HepG2 (cell line): ENCODE data around the gene INSR. TPM values are rescaled to one million over a fixed set of nuclear protein-coding genes. Genes with fewer than 3 reads are reported as not detected.

Experiments
- ATAC-seq: fragments of 200-7000 bp; cut with Tn5 transposase; 3 replicates; pipeline ENCODE4 v1.9.1; 2020; ENCODE audit warnings: mild to moderate bottlenecking, moderate library complexity
- BruUV-seq: library from RNA; stranded (reverse); fragments of 400-500 nt; replicated peaks from 2 replicates; lab custom pipeline; 2021; lab: Mats Ljungman, UMichigan
- CTCF ChIA-PET: fragments of 300-600 bp; formaldehyde crosslinking; extraction: SDS; loops from one replicate; lab custom pipeline; 2021; ENCODE audit warnings: low total read pairs, inconsistent platforms, low intra/inter-chr PET ratio; lab: Yijun Ruan, JAX
- POLR2A ChIA-PET: fragments of 350-600 bp; sonication (Branson Sonifier 250); formaldehyde crosslinking; loops from one replicate; lab custom pipeline; 2020; ENCODE audit warnings: antibody characterized with exemption, inconsistent platforms; lab: Yijun Ruan, JAX
- DNase-seq: peaks from one replicate; pipeline ENCODE4 v3.0.0-alpha.2; 2015; ENCODE audit warnings: low spot score
- FAIRE-seq: peaks from 3 replicates; lab custom pipeline; 2011; peaks lifted over from hg19 to GRCh38; lab: Jason Lieb, UNC
- H2AFZ ChIP-seq: one replicate; pipeline ENCODE4 v1.6.1; 2011; ENCODE audit warnings: low read length, inconsistent platforms
- H3K27ac ChIP-seq: fragments of 300-600 bp; 3 replicates; pipeline ENCODE4 v1.8.0; 2011; ENCODE audit warnings: mixed run types, mild to moderate bottlenecking, mixed read lengths, low read length, inconsistent platforms; ENCODE audit not compliant: insufficient read depth; ENCODE audit errors: extremely low read length
- H3K27me3 ChIP-seq, 2 experiments: fragments of 200-600 bp in 1 of 2; 2 replicates in 1 of 2; 3 replicates in 1 of 2; pipeline versions ENCODE4 v1.6.0 to v1.8.0; 2011; ENCODE audit warnings: low read length in 2 of 2, mild to moderate bottlenecking in 2 of 2, moderate library complexity in 2 of 2, inconsistent platforms in 1 of 2; ENCODE audit not compliant: insufficient read depth in 2 of 2, control insufficient read depth in 1 of 2
- H3K36me3 ChIP-seq, 2 experiments: fragments of 200-600 bp in 1 of 2; replicated peaks in 1 of 2; 2 replicates in 1 of 2; 3 replicates in 1 of 2; pipeline versions ENCODE4 v1.5.1 to v1.8.0; 2011; ENCODE audit warnings: low read length in 2 of 2, inconsistent platforms in 1 of 2; ENCODE audit not compliant: insufficient read depth in 2 of 2, control insufficient read depth in 1 of 2
- H3K4me1 ChIP-seq: 2 replicates; pipeline ENCODE4 v1.5.1; 2012; ENCODE audit warnings: low read length, inconsistent platforms; ENCODE audit not compliant: insufficient read depth
- H3K4me2 ChIP-seq: 2 replicates; pipeline ENCODE4 v1.6.0; 2011; ENCODE audit warnings: low read depth, low read length, inconsistent platforms
- H3K4me3 ChIP-seq, 3 experiments: fragments of 200-600 bp in 1 of 3; sonication (generic), shearing (Covaris generic) in 1 of 3; replicated peaks in 1 of 3; 2 replicates each; pipeline ENCODE4 v1.5.1; 2011 to 2016; ENCODE audit warnings: low read length in 3 of 3, inconsistent platforms in 2 of 3, low read depth in 2 of 3, mild to moderate bottlenecking in 2 of 3, control low read depth in 1 of 3, mixed read lengths in 1 of 3; ENCODE audit not compliant: insufficient read depth in 1 of 3
- H3K79me2 ChIP-seq: one replicate; pipeline ENCODE4 v1.6.1; 2011; ENCODE audit warnings: low read length, inconsistent platforms; ENCODE audit not compliant: insufficient read depth
- H3K9ac ChIP-seq: 2 replicates; pipeline ENCODE4 v1.6.0; 2011; ENCODE audit warnings: mild to moderate bottlenecking, low read depth, low read length, inconsistent platforms; ENCODE audit not compliant: insufficient read depth
- H3K9me3 ChIP-seq: 2 replicates; pipeline ENCODE4 v1.5.1; 2012; ENCODE audit warnings: mild to moderate bottlenecking, low read length
- H4K20me1 ChIP-seq: 2 replicates; pipeline ENCODE4 v1.6.0; 2011; ENCODE audit warnings: inconsistent platforms, mild to moderate bottlenecking, low read length, moderate library complexity; ENCODE audit not compliant: insufficient read depth
- AHR ChIP-seq: IDR thresholded peaks from 2 replicates; pipeline ENCODE4 v1.6.1; 2018; ENCODE audit warnings: missing genetic modification reagents, missing compliant biosample characterization
- ARID3A ChIP-seq: IDR thresholded peaks from 2 replicates; pipeline ENCODE4 v1.6.1; 2012; ENCODE audit warnings: low read depth, low read length, improper control_type of control experiment
- ARID5B ChIP-seq: IDR thresholded peaks from 2 replicates; pipeline ENCODE4 v1.4.0; 2020; ENCODE audit warnings: mild to moderate bottlenecking, missing genetic modification reagents
- CSRNP2 ChIP-seq: sonication (generic); formaldehyde crosslinking; conservative IDR thresholded peaks from 2 replicates; pipeline ENCODE4 v1.8.0; 2022; ENCODE audit warnings: low read depth, missing genetic modification reagents
- IKZF1 ChIP-seq: fragments of 450-650 bp; IDR thresholded peaks from 2 replicates; pipeline ENCODE4 v1.7.1; 2016
- IRF9 ChIP-seq: sonication (generic); formaldehyde crosslinking; IDR thresholded peaks from 2 replicates; pipeline ENCODE4 v1.8.0; 2022; ENCODE audit warnings: missing genetic modification reagents, mild to moderate bottlenecking, borderline replicate concordance
- JDP2 ChIP-seq: sonication (generic); formaldehyde crosslinking; IDR thresholded peaks from 2 replicates; pipeline ENCODE4 v1.8.1; 2022; ENCODE audit warnings: missing genetic modification reagents, borderline replicate concordance
- KLF12 ChIP-seq: sonication (generic); formaldehyde crosslinking; IDR thresholded peaks from 2 replicates; pipeline ENCODE4 v1.4.0; 2020; ENCODE audit warnings: missing genetic modification reagents, borderline replicate concordance
- MBD4 ChIP-seq: IDR thresholded peaks from 2 replicates; pipeline ENCODE4 v1.6.1; 2012; ENCODE audit warnings: low read length, inconsistent platforms, borderline replicate concordance
- PHF8 ChIP-seq: sonication (generic); formaldehyde crosslinking; IDR thresholded peaks from 2 replicates; pipeline ENCODE4 v1.5.0; 2020; ENCODE audit warnings: missing genetic modification reagents
- SUZ12 ChIP-seq: fragments of 150-350 bp; IDR thresholded peaks from 2 replicates; pipeline ENCODE4 v1.6.1; 2014; ENCODE audit warnings: low read depth, low read length
- ZBTB1 ChIP-seq: sonication (generic); formaldehyde crosslinking; IDR thresholded peaks from 2 replicates; pipeline ENCODE4 v1.4.0; 2020; ENCODE audit warnings: missing genetic modification reagents, borderline replicate concordance
- ZFP90 ChIP-seq: sonication (generic); formaldehyde crosslinking; IDR thresholded peaks from 2 replicates; pipeline ENCODE4 v1.8.0; 2022; ENCODE audit warnings: missing genetic modification reagents, mild to moderate bottlenecking, inconsistent platforms, borderline replicate concordance
- ZNF44 ChIP-seq: sonication (generic); formaldehyde crosslinking; IDR thresholded peaks from 2 replicates; pipeline ENCODE4 v1.5.1; 2020; ENCODE audit warnings: mild to moderate bottlenecking, missing genetic modification reagents
- ZNF746 ChIP-seq: sonication (generic); formaldehyde crosslinking; IDR thresholded peaks from 2 replicates; pipeline ENCODE4 v1.8.0; 2022; ENCODE audit warnings: mild to moderate bottlenecking, missing genetic modification reagents
- ZSCAN12 ChIP-seq: sonication (generic); formaldehyde crosslinking; IDR thresholded peaks from 2 replicates; pipeline ENCODE4 v1.9.0; 2021; ENCODE audit warnings: mild to moderate bottlenecking, missing genetic modification reagents
- WGBS: methylation state at CpG from one replicate; pipeline ENCODE4 v1.1.6; 2017; ENCODE audit warnings: low lambda C conversion rate; 5-methylcytosine and 5-hydroxymethylcytosine counted together
- in situ Hi-C: cut with HindIII; loops from 2 replicates; pipeline ENCODE4 v1.10.0; 2017; ENCODE audit warnings: low pct_unique_long_range_greater_than_20kb; ENCODE audit not compliant: extremely low pct_ligation_motif_present
- intact Hi-C: fragments of 100-400 bp; cut with micrococcal nuclease; formaldehyde crosslinking; loops from one replicate; pipeline ENCODE4 v1.10.0; 2022; ENCODE audit not compliant: unreplicated experiment
- polyA plus RNA-seq, 8 experiments: library from polyadenylated mRNA; depleted of rRNA in 3 of 8; stranded (reverse) in 7 of 8; unstranded in 1 of 8; fragments of >200 nt; fragmentation: Illumina TruSeq in 4 of 8; extraction: Trizol in 4 of 8; gene quantifications; 2 replicates each; pipeline versions ENCODE4 v1.2.1 to v1.2.3, GENCODE V29; 2011 to 2016; ENCODE audit warnings: low read depth in 4 of 8, missing spikeins in 1 of 8, mixed read lengths in 1 of 8; ENCODE audit not compliant: insufficient read depth in 1 of 8
- total RNA-seq, 5 experiments: library from RNA; depleted of rRNA; stranded (reverse); fragments of >200 nt; fragmentation: Illumina TruSeq; extraction: Trizol; gene quantifications; 2 replicates each; pipeline ENCODE4 v1.2.3, GENCODE V29; 2016; ENCODE audit warnings: low read depth in 1 of 5

The INSR gene
- total and polyA plus RNA-seq, 2 of the 13 experiments (the other 11 are each of a cell fraction or from before 2014, with no cell fraction given), result 24.2 to 29.8 TPM

- TF ChIP-seq CSRNP2 (CRISPR knock-in tag), result no peak
- no peak for TF ChIP-seq JDP2 (CRISPR knock-in tag)
- TF ChIP-seq ZNF746 (CRISPR knock-in tag), result no peak
- TF ChIP-seq ZBTB1 (CRISPR knock-in tag), result no peak
- TF ChIP-seq IKZF1, result no peak
- TF ChIP-seq, all 625 proteins: peak for 0
Measured at GRCh38 chr19:7223429-7223828, 70.8 kb downstream of the INSR start (continued).

GRCh38 chr19:7219056-7219455 lies 75.2 kb downstream of the INSR start:
- no peak overlapping the region for H3K4me2 ChIP-seq
- ATAC-seq (no peak), DNase-seq (no peak), FAIRE-seq (no peak)
- H3K79me2 ChIP-seq, result peaks cover 27% of the 10 kb centered on the region
- ChIA-PET POLR2A (no interaction called here), CTCF (no interaction called here)
- 84% methylated on average over 2 of the region's 2 CpGs for WGBS
- no peak overlapping the region for H3K9ac ChIP-seq
- H3K27me3 ChIP-seq, result no peaks in the 10 kb centered on the region
- in situ Hi-C loops, result no loop called here
- no peak overlapping the region for H3K27ac ChIP-seq
- TF ChIP-seq AHR (CRISPR knock-in tag), result no peak
- no peak for TF ChIP-seq ARID3A
- TF ChIP-seq IRF9 (CRISPR knock-in tag), result no peak
- no peak for TF ChIP-seq ZNF44 (CRISPR knock-in tag)
- no peak for TF ChIP-seq SUZ12
- TF ChIP-seq KLF12 (CRISPR knock-in tag), result no peak
- no peak for TF ChIP-seq PHF8 (CRISPR knock-in tag)
- no peak for TF ChIP-seq ZSCAN12
- TF ChIP-seq ARID5B, result no peak
- TF ChIP-seq MBD4, result no peak
- no peak for TF ChIP-seq ZFP90 (CRISPR knock-in tag)
- H4K20me1 ChIP-seq, result peaks cover 13% of the 10 kb centered on the region; the same call in 1 of the 2 replicates
- peaks cover 38% of the 10 kb centered on the region for H3K4me1 ChIP-seq
- H3K9me3 ChIP-seq, result no peaks in the 10 kb centered on the region
- H2AFZ ChIP-seq, result no peak overlapping the region
- no peak overlapping the region for H3K4me3 ChIP-seq
- H3K36me3 ChIP-seq, result no peaks in the 10 kb centered on the region; a peak in 1 of 5 replicates
- intact Hi-C loops, result no loop called here
- BruUV-seq, result no TSS peak
